ENCODE measurements around the gene TTC9C.
A peak's percentile ranks its signal among the peaks of the same experiment; 100 is the strongest.
"Not testable (repeated sequence)": the region's sequence is repeated elsewhere in the genome, so short reads cannot be mapped to it uniquely, and the experiment has no call there.

The TTC9C gene, protein sequence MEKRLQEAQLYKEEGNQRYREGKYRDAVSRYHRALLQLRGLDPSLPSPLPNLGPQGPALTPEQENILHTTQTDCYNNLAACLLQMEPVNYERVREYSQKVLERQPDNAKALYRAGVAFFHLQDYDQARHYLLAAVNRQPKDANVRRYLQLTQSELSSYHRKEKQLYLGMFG

GRCh38 chr11:62728171-62728988, at the start of gene TTC9C:
TSS of gene TTC9C (plus strand) at chr11:62728486. CDS start at chr11:62728849, 363 bp downstream.
- DNase-seq (ENCODE audit: extremely low spot score, insufficient read length, low read depth) (no peak), FAIRE-seq (peak; percentile 60)

- DNase-seq (ENCODE audit: extremely low spot score, insufficient read length, low read depth), result peak; percentile 87
- FAIRE-seq, result peak; percentile 77
Measured at GRCh38 chr11:62678770-62679696, 49.3 kb upstream of the TTC9C start, which contains the start of gene UBXN1. TSS of gene UBXN1 (minus strand) at chr11:62679073. CDS start at chr11:62678923, 150 bp downstream.

- DNase-seq (ENCODE audit: extremely low spot score, insufficient read length, low read depth) (no peak), FAIRE-seq (no peak)
Measured at GRCh38 chr11:62680825-62681240, 47.5 kb upstream of the TTC9C start.

- no peak for FAIRE-seq
- DNase-seq (ENCODE audit: extremely low spot score, insufficient read length, low read depth), result no peak
Measured at GRCh38 chr11:62682518-62682917, 45.8 kb upstream of the TTC9C start.

DNA sequence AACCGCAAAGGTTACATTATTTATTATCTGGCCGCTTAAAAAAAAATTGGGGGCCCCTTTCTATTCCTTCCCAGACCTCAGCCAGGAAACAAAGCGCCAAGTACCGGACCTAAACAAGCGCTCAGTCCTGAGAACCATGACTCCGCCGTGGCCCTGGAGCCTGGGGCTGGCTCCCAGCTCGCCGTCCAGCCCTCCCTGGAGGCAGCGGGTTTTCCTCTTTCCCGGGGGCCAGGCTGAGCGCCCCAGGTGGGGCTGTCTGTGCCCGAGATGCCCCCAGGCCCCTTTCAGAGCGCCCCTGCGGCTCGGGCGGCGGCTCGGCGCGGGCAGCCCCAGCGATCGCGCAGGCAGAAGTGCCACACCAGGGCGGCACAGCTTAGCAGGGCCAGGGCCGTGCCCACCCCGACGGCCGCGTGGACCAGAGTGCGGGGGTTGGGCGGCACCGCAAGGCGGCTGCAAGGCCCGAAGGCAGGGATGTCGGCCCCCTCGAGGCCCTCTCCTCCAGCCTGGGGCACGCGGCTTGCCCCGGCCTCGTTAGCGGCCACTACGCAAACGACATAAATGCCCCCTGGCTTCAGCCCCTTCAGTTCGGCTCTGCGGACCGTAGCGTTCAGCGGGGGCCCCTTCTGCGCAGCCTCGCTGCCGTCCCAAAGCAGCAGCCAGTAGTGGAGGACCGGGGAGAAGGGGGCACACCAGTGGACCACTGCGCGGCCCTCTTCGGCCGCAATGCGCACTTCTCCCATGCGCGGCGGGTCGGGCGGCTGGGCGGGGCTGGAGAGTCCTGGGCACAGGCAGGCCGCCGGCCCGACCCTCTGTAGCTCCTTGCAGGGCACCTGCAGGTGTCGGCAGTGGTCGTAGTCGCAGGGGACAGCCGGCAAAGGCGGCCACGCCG, 40.5 kb upstream of the TTC9C start:
- FAIRE-seq, result no peak
- DNase-seq (ENCODE audit: extremely low spot score, insufficient read length, low read depth), result no peak

- FAIRE-seq (no peak), DNase-seq (ENCODE audit: extremely low spot score, insufficient read length, low read depth) (no peak)
Measured at GRCh38 chr11:62688491-62688890, 39.8 kb upstream of the TTC9C start.

DNA sequence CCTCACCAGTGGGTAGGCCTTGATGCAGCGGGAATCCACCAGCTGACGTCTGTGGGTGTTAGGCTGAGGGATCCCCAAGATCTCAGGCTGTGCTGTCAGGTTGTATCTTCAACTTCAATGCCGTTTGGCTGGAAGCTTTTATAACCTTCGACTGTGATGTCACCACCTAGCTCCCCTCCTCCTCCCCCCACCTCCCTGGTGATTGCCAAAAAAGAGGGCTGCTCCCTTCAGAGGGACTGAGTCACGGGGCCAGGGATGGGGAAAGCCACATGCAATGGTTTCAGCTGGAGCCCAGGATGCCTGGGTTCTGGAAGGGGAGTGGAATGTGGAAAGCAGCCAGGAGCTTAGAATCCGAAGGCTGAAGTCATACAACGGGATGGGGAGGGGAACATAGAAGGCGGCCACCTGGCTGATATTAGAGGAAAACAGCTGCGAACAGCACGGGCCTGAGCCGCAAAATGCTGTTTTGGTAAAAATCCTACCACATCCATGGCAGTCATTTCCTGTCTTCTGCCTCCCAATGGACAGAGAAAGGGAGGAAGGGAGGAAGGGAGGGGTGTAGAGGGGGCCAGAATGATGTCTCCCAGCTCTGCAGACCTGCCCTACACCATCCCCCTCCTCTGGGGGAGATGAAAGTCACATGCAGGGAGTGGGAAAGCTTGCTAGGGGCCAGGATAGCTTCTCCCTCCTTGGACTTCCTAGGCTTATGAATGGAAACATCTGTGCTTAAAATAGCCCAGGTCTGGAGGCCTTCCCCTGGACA, 38.7 kb upstream of the TTC9C start, which contains the start of gene LRRN4CL:
LRRN4CL (minus strand) TSS at position 110 of the 763 bp plus-strand sequence. CDS start 1,022 bp downstream, outside the sequence.
- FAIRE-seq, result no peak
- DNase-seq (ENCODE audit: extremely low spot score, insufficient read length, low read depth), result no peak

- FAIRE-seq; DNase-seq (ENCODE audit: extremely low spot score, insufficient read length, low read depth): not testable (repeated sequence)
Measured at GRCh38 chr11:62693624-62694023, 34.7 kb upstream of the TTC9C start.

DNA sequence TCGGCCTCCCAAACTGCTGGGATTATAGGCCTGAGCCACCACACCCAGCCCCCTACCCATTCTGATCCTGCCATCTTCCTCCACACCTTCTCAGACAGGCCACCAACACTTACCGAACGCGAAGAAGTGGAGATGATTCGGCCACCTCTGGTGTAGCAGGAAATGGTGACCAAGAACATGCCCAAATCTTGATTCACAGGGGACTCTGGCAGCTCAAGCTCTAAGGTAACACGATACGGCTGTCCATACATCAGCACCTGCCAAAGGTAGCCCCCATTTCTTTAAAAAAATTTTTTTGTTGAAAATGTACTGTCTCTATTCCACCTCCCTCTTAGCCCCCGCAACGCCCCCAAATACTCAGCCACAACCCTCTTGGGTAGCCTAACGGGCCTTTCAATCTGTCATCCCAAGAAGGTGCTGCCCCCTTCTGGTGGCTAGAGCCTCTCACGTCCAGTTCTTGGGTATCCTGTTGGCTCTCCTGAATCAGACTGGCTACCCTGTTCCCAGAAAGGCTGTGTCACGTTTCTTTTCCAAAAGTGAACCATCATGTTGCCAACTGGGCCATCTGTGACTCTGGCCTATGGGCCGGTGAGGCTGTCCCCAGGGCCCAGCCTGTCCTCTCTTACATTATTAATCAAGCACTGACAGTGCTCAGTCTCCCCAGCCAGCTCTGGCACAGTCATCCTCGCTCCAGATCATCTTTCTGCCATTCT, 33.7 kb upstream of the TTC9C start:
- FAIRE-seq (peak; percentile 75), DNase-seq (ENCODE audit: extremely low spot score, insufficient read length, low read depth) (peak; percentile 54)

- FAIRE-seq, result no peak
Measured at GRCh38 chr11:62702246-62702645, 26.0 kb upstream of the TTC9C start.

GRCh38 chr11:62703921-62704320, 24.4 kb upstream of the TTC9C start:
- FAIRE-seq; DNase-seq (ENCODE audit: extremely low spot score, insufficient read length, low read depth): not testable (repeated sequence)

More at GRCh38 chr11:62702246-62702645, 26.0 kb upstream of the TTC9C start:
- no peak for DNase-seq (ENCODE audit: extremely low spot score, insufficient read length, low read depth)

DNA sequence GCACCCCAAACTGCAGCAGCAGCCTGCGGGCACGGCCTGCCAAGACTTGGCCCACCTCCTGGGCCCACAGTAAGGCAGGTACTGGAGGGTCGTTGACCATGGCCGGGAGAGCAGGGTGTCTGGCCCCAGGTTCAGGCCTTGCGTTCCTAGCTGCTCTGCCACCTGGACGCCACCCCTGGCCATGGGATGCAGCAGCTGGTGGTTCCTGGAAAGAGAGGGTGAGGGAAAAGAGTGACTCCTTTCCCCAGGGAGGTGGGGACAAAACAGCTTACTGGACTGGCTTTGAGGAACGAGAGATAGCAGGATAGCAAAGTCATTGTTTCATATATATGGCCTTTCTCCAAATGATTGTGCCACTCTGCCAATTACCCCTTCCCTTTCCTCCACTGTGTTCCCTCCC, 22.9 kb upstream of the TTC9C start:
- FAIRE-seq (no peak), DNase-seq (ENCODE audit: extremely low spot score, insufficient read length, low read depth) (no peak)

DNA sequence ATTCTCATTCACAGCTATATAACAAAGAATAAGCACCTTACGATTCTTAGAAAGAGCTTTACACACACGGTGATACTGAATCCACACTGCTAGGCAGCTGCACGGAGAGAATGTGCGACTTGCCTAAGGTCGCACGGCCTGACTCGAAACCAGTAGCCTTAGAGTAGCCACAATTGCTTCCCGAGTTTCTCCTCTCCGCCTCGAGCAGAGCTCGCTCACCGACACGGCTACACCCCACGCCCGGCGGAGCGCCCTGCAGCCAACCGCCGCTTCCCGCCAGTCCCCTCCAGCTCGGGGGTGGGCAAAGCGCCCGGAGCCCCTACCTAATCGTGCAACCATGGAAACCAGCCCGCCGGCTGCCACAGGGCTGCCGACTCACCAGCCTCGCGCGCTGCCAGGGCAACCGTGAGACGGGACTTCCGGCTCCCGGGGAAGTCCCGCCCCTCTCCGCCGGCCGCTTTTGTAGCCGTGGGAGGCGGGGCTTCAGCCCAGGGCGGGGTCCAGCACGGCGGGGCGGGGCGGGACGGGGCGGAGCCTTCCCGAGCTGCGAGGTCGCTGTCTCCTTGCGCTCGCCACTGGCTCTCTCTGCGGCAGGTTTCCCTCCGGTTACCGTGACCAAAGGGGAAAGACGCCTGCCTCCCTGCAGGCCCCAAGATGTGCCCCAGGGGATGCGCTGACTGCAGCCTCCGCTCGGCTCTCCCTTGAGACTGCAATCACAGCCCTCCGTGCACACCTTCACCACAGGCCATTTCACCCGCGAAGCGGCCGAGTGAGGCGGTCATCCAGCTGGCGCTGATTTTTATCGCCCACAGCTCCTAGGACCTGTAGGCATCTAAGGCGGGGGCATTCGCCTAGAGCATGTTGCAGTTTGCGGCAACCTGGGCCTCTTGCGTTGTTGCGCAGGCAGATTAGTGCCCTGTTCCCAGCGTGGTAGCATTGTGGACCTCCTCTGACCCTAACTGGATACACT, 22.1 kb upstream of the TTC9C start:
- DNase-seq (ENCODE audit: extremely low spot score, insufficient read length, low read depth) (peak; percentile 92), FAIRE-seq (peak; percentile 53)

DNA sequence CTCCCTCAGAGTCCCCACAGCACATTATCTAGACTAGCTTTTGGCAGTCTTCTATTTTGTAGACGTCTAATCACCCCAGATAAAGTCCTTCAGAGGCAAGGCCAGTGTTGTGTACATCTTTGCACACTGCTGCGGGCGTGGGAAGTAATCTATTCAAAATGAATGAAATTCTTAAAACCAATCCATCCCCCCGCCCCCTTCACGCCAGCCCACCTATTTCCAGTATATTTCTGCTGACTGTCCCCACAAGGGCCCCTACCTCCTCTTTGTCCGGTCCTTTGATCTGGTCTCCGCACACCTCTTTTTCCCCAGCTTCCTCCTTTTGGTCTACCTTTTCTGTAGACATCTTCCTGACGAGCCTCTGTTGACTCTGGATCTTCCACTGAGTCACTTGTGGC, 21.4 kb upstream of the TTC9C start:
- no peak for FAIRE-seq
- no peak for DNase-seq (ENCODE audit: extremely low spot score, insufficient read length, low read depth)

DNA sequence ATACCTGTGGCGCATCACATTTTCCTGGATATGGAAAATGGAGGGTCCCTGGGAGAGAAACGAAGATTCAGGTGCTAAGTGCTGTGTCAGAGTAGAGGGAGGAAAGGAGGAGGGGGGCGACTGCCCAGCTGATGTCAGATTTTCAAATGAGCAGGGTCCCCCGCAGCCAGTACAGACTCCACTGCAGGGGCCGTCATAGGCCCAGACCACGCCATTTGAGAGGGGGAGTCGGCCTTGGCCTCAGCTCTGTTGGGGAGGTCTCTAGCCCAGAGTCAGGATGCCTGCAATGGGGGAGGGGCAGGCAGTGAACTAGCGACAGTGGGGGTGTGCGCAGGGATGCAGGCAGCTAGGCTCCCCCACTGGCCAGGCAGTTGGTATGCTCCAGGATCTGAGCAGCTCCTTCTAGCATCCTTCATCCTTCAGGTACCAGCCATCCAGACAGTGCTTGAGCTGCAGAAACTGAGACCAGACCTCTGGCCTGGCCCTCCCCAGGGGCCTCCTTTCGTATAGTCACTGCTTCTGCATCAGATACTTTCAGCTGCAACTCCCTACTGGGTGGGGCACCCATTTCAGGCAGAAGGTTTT, 20.9 kb upstream of the TTC9C start, which contains the start of the genes BSCL2 and GNG3:
BSCL2 (minus strand) TSS at position 148 of the 585 bp plus-strand sequence. CDS start 229 bp downstream, outside the sequence.
GNG3 (plus strand) TSS at position 400 of the 585 bp plus-strand sequence. CDS start 620 bp downstream, outside the sequence.
- DNase-seq (ENCODE audit: extremely low spot score, insufficient read length, low read depth) (no peak), FAIRE-seq (no peak)

GRCh38 chr11:62708392-62708791, 19.9 kb upstream of the TTC9C start:
- FAIRE-seq (no peak), DNase-seq (ENCODE audit: extremely low spot score, insufficient read length, low read depth) (no peak)

Data from GM18507 (cell line).